Left renal pelvis (tissue), 4 donors: ENCODE data around the gene HELZ. TPM values are rescaled to one million over a fixed set of nuclear protein-coding genes. Genes with fewer than 3 reads are reported as not detected.
"Not testable (repeated sequence)": the region's sequence is repeated elsewhere in the genome, so short reads cannot be mapped to it uniquely, and the experiment has no call there.

ENCODE experiments used
- DNase-seq, 4 donors: peaks; one replicate each; pipeline ENCODE4 v3.0.0-alpha.2; 2013; ENCODE audit warnings: low read depth in 4 of 4, low spot score in 3 of 4
- polyA plus RNA-seq, 4 donors: library from polyadenylated mRNA; unstranded; fragments of 120-200 nt; gene quantifications; one replicate each; pipeline ENCODE4 v1.2.1, GENCODE V29; 2013; ENCODE audit not compliant: insufficient read length in 4 of 4

The HELZ gene
- polyA plus RNA-seq, 4 donors = 23.8 to 34.7 (median 31.0) TPM

DNA sequence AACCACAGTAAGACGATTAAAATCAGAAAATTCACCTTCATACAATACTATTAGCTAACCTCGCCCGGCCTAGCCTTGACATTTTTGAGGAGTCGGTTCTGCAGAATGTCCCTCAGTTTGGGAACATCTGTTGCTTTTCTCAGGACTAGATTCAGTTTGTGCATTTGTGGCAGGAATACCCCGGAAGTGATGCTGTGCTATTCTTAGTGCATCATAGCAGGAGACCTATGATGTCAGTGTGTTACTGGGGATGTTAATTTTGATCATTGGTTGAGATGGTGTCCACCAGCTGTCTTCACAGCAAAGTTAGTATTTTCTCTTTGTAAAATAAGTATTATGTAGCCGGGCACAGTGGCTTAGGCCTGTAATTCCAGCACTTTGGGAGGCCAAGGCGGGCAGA is 21.5 kb upstream of the HELZ start:
- no peak for DNase-seq

DNA sequence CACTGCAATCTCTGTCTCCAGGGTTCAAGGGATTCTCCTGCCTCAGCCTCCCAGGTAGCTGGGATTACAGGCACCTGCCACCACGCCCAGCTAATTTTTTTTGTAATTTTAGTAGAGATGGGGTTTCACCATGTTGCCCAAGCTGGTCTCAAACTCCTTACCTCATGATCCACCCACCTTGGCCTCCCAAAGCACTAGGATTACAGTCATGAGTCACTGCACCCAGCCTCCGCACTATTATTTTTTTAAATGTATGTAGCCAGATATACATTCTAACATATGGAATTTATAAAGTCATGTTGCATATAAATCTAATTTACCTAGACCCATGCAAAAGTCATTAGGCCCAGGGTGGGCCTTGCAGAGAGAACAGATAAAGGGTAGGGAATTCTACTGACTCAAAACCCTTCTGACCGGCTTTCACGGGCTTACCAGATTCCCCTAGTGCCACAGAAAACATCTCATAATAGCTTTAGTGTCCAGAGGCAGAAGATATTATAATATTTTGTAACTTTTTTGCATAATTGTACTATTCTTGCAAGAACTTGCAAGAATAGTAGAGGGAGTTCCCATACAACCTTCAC is 20.5 kb upstream of the HELZ start:
- no peak for DNase-seq

DNA sequence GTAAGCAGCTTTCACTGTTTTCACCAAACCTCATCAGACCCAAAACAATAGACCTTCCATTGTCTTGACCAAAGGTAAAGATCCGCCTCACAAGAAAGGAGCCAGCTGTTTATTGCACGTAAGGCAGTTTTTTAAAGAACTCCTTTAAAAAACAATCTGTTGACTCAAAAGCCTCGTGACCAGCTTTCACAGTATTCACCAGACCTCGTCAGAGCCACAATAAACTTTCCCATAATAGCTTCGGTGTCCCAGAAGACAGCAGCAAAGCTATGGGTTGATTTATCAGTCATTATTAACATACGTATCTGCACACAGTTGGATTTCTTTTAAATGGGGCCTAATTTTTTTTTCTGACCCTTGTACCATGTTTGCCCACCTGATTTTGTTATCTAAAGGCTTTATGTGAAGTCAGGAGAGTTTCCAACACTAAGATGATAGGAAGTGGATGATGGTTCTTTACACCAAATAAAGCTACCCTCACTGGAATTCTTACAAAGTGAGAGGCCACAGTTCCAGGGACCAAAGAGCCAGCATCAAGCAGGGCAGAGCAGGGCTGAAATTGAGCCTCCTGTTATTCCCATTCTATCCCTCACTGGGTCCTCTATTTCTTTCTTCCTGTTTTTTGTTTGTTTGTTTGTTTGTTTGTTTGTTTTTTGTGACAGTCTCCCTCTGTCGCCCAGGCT is 17.6 kb upstream of the HELZ start:
- DNase-seq = no peak

DNA sequence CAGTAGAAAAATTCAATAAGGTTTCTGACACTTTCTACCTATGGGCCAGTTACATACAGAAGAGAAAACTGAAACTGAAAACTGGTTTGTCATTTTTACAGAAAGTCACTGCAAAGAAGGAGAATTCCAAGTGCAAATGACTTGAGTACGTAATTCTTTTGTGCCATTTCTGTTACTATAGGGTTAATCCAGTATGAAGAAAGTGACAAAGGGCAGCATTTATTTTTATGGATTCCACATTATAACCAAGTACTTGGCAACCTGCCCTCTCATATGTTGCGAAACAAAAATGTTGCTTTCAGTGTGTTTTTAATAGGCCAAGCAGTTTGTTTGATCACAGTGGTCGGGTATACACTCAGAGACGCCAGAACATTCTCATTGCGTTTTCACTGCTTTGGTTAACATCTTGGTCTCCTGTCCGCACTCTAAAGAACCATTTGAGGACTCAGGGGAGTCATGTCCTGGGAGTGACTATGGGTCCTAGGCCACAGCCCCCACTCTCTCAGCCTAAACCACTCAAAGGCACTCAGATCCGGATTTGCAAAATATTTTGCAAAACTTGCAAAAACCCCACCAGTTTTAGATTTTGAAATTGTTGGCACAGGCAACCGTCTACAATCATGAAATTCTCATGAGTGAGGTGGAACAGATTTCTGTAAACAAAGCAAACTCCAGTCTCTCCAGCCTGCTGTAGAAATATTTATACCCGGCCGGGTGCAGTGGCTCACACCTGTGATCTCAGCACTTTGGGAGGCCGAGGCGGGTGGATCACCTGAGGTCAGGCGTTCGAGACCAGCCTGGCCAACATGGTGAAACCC is 15.4 kb upstream of the HELZ start:
- no peak for DNase-seq

DNA sequence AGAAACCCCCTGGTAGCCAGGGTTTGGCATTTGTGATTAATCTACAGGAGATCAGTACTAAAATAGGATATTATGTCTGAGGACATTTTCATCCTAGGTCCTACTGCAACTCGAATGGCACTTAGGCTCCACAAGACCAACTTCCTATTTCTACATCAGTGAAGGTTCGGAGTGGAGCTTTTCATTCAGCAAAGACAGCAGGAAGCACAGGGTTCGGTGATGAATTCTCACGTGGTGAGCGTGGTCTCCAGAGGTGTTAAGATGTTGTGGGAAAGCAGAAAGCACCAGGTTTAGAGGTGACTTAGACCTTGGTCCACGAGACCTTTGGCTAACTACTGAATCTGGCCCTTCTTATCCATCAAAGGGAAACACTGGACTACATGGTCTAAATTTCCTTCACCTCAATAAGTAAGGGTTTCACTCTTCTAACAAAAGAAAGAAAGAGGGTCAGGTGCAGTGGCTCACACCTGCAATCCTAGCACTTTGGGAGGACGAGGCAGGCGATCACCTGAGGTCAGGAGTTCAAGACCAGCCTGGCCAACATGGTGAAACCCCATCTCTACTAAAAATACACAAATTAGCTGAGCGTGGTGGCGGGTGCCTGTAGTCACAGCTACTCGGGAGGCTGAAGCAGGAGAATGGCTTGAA is 13.9 kb upstream of the HELZ start:
- no peak for DNase-seq

DNA sequence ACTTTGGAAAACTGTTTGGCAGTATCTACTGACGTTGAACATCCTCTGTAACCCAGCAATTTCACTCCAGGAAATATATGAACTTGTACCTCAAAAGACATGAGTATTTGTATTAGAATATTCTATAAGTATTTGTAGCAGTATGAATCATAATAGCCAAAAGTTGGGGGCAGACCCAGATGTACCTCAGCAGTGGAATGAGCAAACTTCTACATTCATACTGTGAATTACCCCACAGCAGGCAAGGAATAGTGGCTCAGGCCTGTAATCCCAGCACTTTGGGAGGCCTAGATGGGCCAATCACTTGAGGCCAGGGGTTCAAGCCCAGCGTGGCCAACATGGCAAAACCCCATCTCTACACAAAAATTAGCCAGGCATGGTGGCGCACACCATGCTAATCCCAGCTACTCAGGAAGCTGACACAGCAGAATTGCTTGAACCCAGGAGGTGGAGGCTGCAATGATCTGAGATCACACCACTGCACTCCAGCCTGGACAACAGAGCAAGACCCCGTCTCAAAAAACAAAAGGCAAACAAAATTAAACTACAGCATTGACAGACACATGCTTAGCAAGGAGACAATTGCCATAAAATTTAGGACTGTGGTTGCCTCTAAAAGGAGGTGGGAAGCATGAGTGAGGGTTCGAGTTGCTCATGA is 11.2 kb upstream of the HELZ start:
- DNase-seq = no peak

DNA sequence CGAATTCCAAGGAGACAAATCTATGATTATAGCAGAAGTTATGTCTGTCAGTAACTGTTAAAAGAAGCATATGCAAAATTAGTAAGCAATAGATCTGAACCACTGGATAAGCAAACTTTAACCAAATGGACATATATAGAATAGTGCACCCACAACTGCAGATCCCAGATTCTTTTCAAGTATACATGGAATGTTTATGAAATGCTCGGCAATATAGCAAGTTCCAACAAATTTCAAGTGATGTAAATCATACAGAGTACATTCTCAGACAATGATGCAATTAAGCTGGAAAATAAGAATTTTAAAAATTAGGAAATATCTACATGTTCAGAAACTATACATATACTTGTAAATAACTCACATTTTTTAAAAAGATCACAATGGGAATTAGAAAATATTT is 8.4 kb upstream of the HELZ start:
- DNase-seq = no peak

DNA sequence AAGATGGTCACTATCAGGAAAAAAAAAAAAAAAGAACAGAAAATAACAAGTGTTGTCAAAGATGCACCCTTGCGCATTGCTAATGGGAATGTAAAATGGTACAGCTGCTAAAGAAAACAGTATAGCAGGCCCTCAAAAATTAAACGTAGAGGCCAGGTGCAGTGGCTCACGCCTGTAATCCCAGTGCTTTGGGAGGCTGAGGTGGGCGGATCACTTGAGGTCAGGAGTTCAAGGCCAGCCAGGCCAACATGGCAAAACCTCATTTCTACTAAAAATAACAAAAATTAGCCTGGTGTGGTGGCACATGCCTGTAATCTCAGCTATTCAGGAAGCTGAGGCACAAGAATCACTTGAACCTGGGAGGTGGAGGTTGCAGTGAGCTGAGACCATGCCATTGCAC is 6.6 kb upstream of the HELZ start:
- not testable (repeated sequence) for DNase-seq

DNA sequence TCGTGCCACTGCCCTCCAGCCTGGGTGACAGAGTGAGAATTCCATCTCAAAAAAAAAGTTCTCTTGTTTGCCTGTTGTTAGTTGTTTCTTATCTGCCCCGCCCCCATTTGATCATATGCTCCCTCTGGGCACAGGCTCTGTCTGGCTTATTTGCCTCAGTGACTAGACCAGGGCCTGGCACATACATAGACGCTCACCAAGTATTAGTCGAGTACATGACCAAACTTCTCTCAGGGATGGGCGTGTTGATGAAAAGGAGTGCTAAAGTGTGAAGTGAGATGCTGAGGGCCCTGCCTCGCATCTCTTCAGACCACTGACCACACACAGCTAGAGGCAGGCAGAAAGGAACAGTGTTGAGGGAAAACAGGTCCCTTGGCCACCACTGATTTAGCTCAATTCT is 3.3 kb upstream of the HELZ start:
- DNase-seq = no peak

DNA sequence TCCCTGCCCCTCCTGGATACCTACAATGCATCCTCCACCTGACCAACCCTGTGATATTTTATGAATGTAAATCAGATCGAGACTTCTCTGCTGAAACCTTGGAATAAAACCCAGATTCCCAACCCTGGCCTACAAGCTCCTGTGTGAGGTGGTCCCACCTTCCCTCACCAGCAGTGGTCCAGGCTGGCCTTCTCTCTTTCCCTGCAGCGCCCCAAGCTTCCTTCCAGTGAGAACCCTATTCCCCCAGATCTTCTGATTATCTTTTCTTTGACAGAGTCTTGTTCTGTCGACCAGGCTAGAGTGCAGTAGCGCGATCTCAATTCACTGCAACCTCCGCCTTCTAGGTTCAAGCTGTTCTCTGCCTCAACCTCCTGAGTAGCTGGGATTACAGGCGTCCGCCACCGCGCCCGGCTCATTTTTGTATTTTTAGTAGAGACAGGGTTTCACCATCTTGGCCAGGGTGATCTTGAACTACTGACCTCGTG is 2.5 kb upstream of the HELZ start:
- DNase-seq = no peak

DNA sequence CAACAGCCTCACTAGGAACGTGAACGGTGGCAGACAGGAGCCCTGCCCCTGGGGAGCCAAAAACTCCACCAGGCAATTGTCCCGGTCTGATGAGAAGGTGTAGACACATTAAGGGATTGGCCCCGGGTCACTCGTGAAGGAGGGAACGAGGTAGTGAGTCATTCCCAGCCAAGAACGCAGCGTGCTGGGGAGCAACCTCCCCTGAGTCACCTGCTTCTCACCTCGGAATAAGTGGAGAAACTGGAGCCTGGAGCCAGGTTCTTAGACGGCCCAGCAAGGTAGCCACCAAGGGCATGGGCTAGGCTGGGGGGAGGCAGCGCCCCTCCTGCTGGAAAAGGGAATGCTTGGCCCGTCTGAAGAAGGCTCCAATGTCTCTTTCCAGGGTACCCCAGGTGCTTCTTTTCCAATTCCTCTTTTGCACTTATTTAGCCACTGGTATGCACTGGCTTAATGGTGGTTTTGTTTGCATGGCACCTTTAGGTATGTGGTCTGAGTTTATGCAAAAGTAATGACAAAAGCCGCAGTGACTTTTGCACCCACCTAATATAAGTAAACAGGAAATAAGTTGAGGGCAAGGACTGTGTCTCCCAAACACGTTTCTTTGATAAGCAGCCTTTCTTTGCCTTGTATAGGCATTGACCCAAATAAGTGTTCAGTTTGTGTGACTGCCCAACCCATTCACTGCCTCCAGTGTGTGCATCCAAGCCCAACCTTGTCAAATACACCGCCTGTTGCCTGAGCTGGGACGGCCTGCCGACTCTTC is 1.8 kb upstream of the HELZ start:
- DNase-seq = peak in 1 of 4 donors; percentile 22

DNA sequence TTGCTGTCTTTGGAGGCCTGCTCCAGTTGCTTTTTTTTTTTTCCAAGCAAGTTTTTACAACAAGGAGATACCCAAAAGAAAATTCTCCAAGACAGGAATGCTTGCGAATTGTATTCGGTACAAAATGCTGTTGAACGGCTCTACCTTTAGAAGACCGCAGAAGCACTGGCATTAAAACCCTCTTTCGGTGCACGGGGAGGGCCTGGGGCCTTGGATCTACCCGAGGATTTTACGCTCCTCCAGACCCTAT is 1.3 kb upstream of the HELZ start:
- DNase-seq = no peak

DNA sequence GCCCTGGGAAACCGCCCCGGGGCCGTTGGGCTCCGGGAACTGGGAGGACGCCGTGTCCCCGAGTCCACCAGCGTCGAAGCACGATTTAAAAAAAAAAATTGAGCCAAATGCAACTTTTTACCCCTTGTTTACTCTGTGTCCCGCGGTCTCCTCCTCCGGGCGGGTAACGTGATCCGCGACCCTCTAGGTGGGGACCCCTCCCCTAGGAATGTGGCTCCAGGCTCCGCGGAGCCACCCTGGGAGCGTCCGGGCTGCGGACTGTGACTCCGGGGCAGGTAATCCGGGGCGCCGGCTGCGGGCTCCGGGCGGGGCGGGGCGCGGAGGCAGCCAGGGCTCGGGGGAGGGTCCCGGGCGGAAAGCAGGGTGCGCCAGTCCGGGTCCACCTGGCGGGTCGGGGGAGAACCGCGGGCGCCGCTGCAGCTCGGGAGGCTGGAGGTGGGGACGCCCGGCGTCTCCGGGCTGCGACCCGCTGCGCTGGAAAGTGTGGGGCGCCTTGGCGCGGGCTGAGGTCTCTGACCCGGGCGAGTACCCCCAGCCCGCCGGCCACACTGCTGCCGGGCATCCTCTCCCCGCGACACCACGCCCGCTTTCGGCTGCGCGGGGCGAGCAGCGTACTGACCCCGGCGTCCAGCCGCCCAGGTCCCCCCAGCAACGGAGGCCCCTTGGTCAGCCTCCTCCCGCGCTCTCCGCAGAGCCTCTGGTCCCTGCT is 852 bp upstream of the HELZ start:
- DNase-seq = peak in 1 of 4 donors; percentile 37

DNA sequence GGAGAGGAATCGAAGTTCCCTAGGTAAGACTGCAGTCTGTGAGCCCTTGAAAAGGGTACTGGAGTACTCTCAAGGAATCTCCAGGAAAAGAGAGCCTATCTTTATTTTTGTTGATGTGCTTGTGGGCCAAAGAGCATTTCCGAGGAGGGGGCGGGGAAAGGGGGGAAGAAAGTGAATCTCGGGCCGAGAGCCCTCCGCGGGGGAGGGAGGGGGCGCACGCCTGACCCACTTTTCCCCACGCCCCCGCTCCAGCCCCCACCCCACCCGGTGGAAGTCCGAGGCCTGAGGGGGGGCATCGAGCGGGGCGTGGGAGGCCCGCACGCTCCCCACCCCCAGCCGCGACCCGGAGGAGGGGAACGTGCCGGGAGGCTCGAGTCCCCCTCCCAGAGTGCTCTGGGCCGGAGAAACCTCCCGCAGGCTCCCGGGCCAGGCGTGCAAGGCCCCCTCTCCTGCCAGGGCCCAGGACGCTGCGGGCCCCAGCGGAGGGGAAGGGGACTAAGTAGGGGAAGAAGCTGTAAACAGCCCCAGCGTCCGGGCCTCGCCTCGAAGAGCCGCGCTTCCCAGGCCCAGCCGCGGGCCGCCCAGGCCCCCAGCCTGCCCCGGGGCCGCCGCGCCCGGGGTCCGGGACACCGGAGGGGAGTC is 444 bp downstream of the HELZ start:
- DNase-seq = no peak

DNA sequence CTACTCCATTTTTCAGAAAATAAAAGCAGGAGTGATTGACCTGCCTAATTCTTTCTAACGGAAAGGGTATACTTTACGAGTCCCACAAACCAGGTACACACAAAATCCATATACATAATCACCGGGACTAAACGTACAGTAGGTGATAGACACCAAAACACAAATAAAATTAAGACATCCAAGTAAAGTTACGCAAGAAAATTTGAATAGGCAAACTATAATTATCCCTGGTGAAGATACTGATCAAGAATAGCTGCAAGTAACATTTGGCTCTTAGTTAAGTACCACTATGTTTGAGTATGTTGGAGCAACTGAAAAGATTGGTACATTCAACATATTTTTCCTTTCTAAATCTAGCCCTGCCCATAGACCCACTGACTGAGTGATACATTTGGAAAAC is 1.7 kb downstream of the HELZ start:
- DNase-seq = no peak

DNA sequence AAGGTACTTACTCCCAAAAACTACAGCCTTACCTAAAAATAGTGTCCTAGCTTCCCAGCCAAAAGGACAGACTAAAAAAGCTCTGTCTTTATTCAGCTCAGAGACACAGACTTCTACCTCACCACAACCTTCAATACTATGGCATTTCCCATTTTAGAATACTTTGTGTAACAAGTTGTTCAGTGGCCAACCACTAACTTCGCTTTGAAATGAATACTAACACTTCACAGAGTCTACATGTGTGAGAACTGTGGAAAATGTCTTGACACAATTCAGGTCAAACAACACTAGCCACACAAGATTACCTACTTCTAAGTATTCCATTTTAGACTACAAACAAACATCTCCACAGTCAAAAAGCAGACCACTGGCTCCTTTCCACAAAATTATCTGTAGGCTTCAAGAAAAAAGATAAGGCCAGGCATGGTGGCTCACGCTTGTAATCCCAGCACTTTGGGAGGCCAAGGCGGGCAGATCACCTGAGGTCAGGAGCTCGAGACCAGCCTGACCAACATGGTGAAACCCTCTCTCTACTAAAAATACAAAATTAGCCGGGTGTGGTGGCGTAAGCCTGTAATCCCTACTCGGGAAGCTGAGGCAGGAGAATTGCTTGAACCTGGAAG is 3.2 kb downstream of the HELZ start:
- no peak for DNase-seq

DNA sequence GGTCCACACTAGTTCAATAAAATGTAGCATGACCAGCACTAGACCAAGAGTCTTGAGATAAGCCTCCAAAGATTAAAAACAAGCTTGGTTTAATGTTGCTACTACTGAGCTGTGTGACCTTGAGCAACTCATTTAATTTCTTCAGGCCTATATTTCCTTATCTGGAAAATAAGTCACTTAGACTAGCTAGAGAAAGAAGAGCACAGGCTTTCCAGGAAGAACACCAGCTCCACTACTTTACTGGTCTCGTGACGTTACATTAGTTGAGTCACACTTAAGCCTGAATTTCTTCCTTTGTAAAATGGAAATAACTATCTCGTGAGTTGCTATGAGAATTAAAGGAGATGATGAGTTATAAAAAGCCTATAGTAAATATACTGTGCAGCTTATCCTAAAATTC is 5.4 kb downstream of the HELZ start:
- no peak for DNase-seq

DNA sequence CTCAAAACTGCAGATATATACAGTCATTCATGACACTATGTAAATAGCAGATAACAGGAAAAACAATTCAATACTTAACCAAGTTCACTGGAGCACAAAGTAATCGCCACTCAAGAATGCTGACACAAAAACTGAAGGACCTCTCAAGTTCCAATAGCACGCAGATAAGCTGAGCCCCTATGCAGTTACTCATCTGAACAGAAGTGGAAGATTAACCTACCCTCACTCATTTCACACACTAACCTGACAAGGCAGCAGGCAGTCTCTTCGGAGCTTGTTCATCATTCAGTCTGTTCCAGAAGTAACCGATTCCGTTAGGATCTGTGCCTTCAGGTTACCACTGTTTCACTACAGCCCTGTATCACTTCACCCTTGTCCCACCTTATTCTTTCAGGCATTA is 6.0 kb downstream of the HELZ start:
- DNase-seq = no peak

DNA sequence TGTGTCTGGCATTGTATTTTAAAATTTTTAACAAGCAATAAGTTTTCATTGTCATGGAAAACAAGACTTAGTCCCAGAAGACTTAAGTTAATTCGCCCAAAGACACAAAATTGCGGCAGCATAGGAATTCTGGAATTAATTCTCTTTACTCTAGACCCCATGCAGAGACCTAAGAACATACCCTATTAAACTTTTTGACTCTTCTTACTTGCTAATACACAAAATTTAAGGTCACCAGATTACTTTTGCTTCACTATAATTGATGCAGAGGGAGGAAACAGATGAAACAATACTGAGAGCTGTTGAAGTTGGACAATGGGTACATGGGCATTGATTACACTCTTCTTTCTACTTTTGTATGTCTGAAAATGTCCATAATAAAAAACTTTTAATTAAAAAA is 12.6 kb downstream of the HELZ start:
- no peak for DNase-seq
